H1 (cell line): ENCODE data around the gene STT3B. TPM values are rescaled to one million over a fixed set of nuclear protein-coding genes. Genes with fewer than 3 reads are reported as not detected.

Source experiments
- CTCF ChIA-PET: fragments of 300-600 bp; sonication (Branson Sonifier 250); formaldehyde crosslinking; loops from one replicate; lab custom pipeline; 2021; ENCODE audit not compliant: partially characterized antibody; lab: Charles Lee
- POLR2A ChIA-PET: fragments of 300-600 bp; sonication (Branson Sonifier 250); formaldehyde crosslinking; loops from one replicate; lab custom pipeline; 2021; ENCODE audit warnings: inconsistent platforms; ENCODE audit not compliant: partially characterized antibody; lab: Charles Lee
- DNase-seq, 2 experiments: peaks; one replicate each; pipeline versions ENCODE4 v3.0.0 to v3.0.0-alpha.2; 2010 to 2022; ENCODE audit warnings: low spot score in 2 of 2, low read depth in 1 of 2, mixed read lengths in 1 of 2
- FAIRE-seq: peaks from 2 replicates; lab custom pipeline; 2011; peaks lifted over from hg19 to GRCh38; lab: Jason Lieb, UNC
- H2AFZ ChIP-seq: 2 replicates; pipeline ENCODE4 v1.8.1; 2012; ENCODE audit warnings: low read length, inconsistent platforms
- H2AK5ac ChIP-seq: 2 replicates; pipeline ENCODE4 v1.6.1; 2013; ENCODE audit warnings: low read depth, low read length
- H2BK120ac ChIP-seq: replicated peaks from 2 replicates; pipeline ENCODE3; 2013; ENCODE audit warnings: low read depth, low read length, inconsistent platforms
- H2BK12ac ChIP-seq: 2 replicates; pipeline ENCODE4 v1.6.1; 2013; ENCODE audit warnings: low read depth, low read length
- H2BK15ac ChIP-seq: 2 replicates; pipeline ENCODE4 v1.6.1; 2013; ENCODE audit warnings: low read length
- H2BK20ac ChIP-seq: 2 replicates; pipeline ENCODE4 v1.6.1; 2013; ENCODE audit warnings: low read length
- H2BK5ac ChIP-seq: 2 replicates; pipeline ENCODE4 v1.6.1; 2013; ENCODE audit warnings: low read depth, low read length
- H3K14ac ChIP-seq: 2 replicates; pipeline ENCODE4 v1.6.1; 2013; ENCODE audit warnings: inconsistent platforms; ENCODE audit not compliant: insufficient read length
- H3K18ac ChIP-seq: 2 replicates; pipeline ENCODE4 v1.6.1; 2013; ENCODE audit warnings: low read length; ENCODE audit errors: extremely low read depth
- H3K23ac ChIP-seq: 2 replicates; pipeline ENCODE4 v1.6.1; 2013; ENCODE audit warnings: inconsistent platforms; ENCODE audit not compliant: insufficient read length
- H3K23me2 ChIP-seq: 2 replicates; pipeline ENCODE4 v1.6.1; 2013; ENCODE audit warnings: low read depth, low read length
- H3K27ac ChIP-seq: 2 replicates; pipeline ENCODE4 v1.6.1; 2011; ENCODE audit warnings: low read depth, low read length, inconsistent platforms
- H3K27me3 ChIP-seq, 4 experiments: replicated peaks in 1 of 4; 1 replicate in 1 of 4; 2 replicates in 3 of 4; pipeline versions ENCODE4 v1.6.1 to v1.8.1; 2011 to 2013; ENCODE audit warnings: low read length in 3 of 4, mild to moderate bottlenecking in 3 of 4, inconsistent platforms in 2 of 4, mixed read lengths in 2 of 4, moderate library complexity in 1 of 4; ENCODE audit not compliant: control insufficient read depth in 3 of 4, insufficient read depth in 3 of 4; ENCODE audit errors: extremely low read depth in 1 of 4
- H3K36me3 ChIP-seq, 4 experiments: 2 replicates each; pipeline versions ENCODE4 v1.6.1 to v1.8.1; 2011 to 2013; ENCODE audit warnings: mild to moderate bottlenecking in 4 of 4, low read length in 3 of 4, moderate library complexity in 2 of 4, control low read depth in 1 of 4, inconsistent platforms in 1 of 4; ENCODE audit not compliant: insufficient read depth in 4 of 4, control insufficient read depth in 2 of 4
- H3K4ac ChIP-seq: replicated peaks from 2 replicates; pipeline ENCODE3; 2013; ENCODE audit warnings: low read length, low read depth, mixed read lengths, inconsistent platforms; ENCODE audit not compliant: insufficient read length
- H3K4me1 ChIP-seq, 4 experiments: replicated peaks in 1 of 4; 1 replicate in 1 of 4; 2 replicates in 3 of 4; pipeline versions ENCODE4 v1.6.1 to v1.8.1; 2011 to 2013; ENCODE audit warnings: low read length in 3 of 4, inconsistent platforms in 2 of 4, mixed read lengths in 1 of 4; ENCODE audit not compliant: insufficient read depth in 4 of 4, control insufficient read depth in 3 of 4
- H3K4me2 ChIP-seq, 2 experiments: 2 replicates each; pipeline versions ENCODE4 v1.6.1 to v1.8.1; 2011 to 2013; ENCODE audit warnings: low read depth in 2 of 2, low read length in 2 of 2, control low read depth in 1 of 2, inconsistent platforms in 1 of 2, mild to moderate bottlenecking in 1 of 2; ENCODE audit not compliant: insufficient read depth in 1 of 2
- H3K4me3 ChIP-seq, 4 experiments: fragments of 200-600, 300-600 bp in 1 of 4; sonication (generic), shearing (Covaris generic), sonication (Bioruptor Twin) in 1 of 4; 2 replicates each; pipeline versions ENCODE4 v1.5.1 to v1.8.1; 2011 to 2016; ENCODE audit warnings: low read length in 4 of 4, low read depth in 3 of 4, control low read depth in 2 of 4, inconsistent platforms in 2 of 4, mild to moderate bottlenecking in 2 of 4, mixed read lengths in 1 of 4, moderate library complexity in 1 of 4; ENCODE audit not compliant: insufficient read depth in 2 of 4; ENCODE audit errors: extremely low read depth in 1 of 4
- H3K56ac ChIP-seq: replicated peaks from 2 replicates; pipeline ENCODE3; 2013; ENCODE audit warnings: low read depth, mild to moderate bottlenecking, mixed read lengths, low read length, inconsistent platforms; ENCODE audit not compliant: insufficient read length
- H3K79me1 ChIP-seq: 2 replicates; pipeline ENCODE4 v1.6.1; 2013; ENCODE audit warnings: low read depth, low read length, control low read depth
- H3K79me2 ChIP-seq, 2 experiments: 2 replicates each; pipeline versions ENCODE4 v1.6.1 to v1.8.1; 2012 to 2013; ENCODE audit warnings: low read length in 2 of 2, mild to moderate bottlenecking in 2 of 2, inconsistent platforms in 1 of 2; ENCODE audit not compliant: insufficient read depth in 2 of 2, control insufficient read depth in 1 of 2
- H3K9ac ChIP-seq, 4 experiments: replicated peaks in 1 of 4; 1 replicate in 1 of 4; 2 replicates in 3 of 4; pipeline versions ENCODE4 v1.6.1 to v1.8.1; 2011 to 2013; ENCODE audit warnings: low read depth in 3 of 4, low read length in 3 of 4, control low read depth in 2 of 4, mild to moderate bottlenecking in 2 of 4, moderate library complexity in 2 of 4, inconsistent platforms in 1 of 4; ENCODE audit errors: extremely low read depth in 1 of 4
- H3K9me3 ChIP-seq, 2 experiments: 2 replicates each; pipeline versions ENCODE4 v1.6.1 to v1.8.1; 2012 to 2013; ENCODE audit warnings: mild to moderate bottlenecking in 2 of 2, moderate library complexity in 2 of 2, control low read depth in 1 of 2, inconsistent platforms in 1 of 2, low read depth in 1 of 2, low read length in 1 of 2, mixed read lengths in 1 of 2; ENCODE audit not compliant: insufficient read depth in 2 of 2
- H4K20me1 ChIP-seq, 2 experiments: replicated peaks in 1 of 2; 2 replicates each; pipeline versions ENCODE3 to v1.8.1; 2011 to 2013; ENCODE audit warnings: inconsistent platforms in 2 of 2, low read length in 2 of 2, mild to moderate bottlenecking in 1 of 2; ENCODE audit not compliant: insufficient read depth in 2 of 2, control insufficient read depth in 1 of 2
- H4K5ac ChIP-seq: 2 replicates; pipeline ENCODE4 v1.6.1; 2013; ENCODE audit warnings: low read length, low read depth, mixed read lengths, inconsistent platforms; ENCODE audit not compliant: insufficient read length
- H4K8ac ChIP-seq: 2 replicates; pipeline ENCODE4 v1.8.0; 2013; ENCODE audit warnings: mild to moderate bottlenecking, moderate library complexity, low read length, inconsistent platforms; ENCODE audit not compliant: insufficient read depth; ENCODE audit errors: extremely low read depth
- H4K91ac ChIP-seq: replicated peaks from 2 replicates; pipeline ENCODE3; 2013; ENCODE audit warnings: low read length, mixed read lengths, inconsistent platforms; ENCODE audit not compliant: insufficient read length
- SP4 ChIP-seq: IDR thresholded peaks from 2 replicates; pipeline ENCODE4 v1.6.1; 2012; ENCODE audit warnings: low read length, inconsistent platforms
- WGBS, 2 experiments: shearing (Covaris generic) in 1 of 2; methylation state at CpG; one replicate each; pipeline versions ENCODE4 v1.1.6 to v1.1.7; 2013 to 2015; ENCODE audit warnings: low lambda C conversion rate in 2 of 2, mixed read lengths in 2 of 2, inconsistent platforms in 1 of 2, low coverage in 1 of 2, missing lambda C conversion rate in 1 of 2; ENCODE audit not compliant: insufficient replicate concordance in 2 of 2, insufficient coverage in 1 of 2, insufficient read length in 1 of 2; ENCODE audit errors: extremely low coverage in 1 of 2, missing lambda C conversion rate in 1 of 2; 5-methylcytosine and 5-hydroxymethylcytosine counted together
- polyA plus RNA-seq, 7 experiments: library from polyadenylated mRNA; depleted of rRNA in 3 of 7; stranded (reverse) in 5 of 7; unstranded in 2 of 7; fragments of >200 nt in 5 of 7; fragments of 200-250 nt in 2 of 7; gene quantifications; 1 replicate in 5 of 7; 2 replicates in 1 of 7; 4 replicates in 1 of 7; pipeline versions ENCODE4 v1.2.1 to v1.2.3, GENCODE V29; 2011 to 2013; ENCODE audit warnings: missing spikeins in 2 of 7, mixed read lengths in 2 of 7
- total RNA-seq: library from RNA; stranded (reverse); fragmentation: NEBNext Ultra II Directional; extraction: Animal tissue kit (Norgen Biotek cat#: 25700); gene quantifications from 2 replicates; pipeline ENCODE4 v1.2.1, GENCODE V29; 2021
- TF ChIP-seq, protein P1 (sequence below): IDR thresholded peaks from 2 replicates; pipeline ENCODE4 v1.6.1; 2012; ENCODE audit warnings: inconsistent platforms

Gene STT3B
- total and polyA plus RNA-seq, 2 of the 8 experiments (the other 6 are each of a cell fraction or from before 2014, with no cell fraction given), result 43.5 to 134 TPM

DNA sequence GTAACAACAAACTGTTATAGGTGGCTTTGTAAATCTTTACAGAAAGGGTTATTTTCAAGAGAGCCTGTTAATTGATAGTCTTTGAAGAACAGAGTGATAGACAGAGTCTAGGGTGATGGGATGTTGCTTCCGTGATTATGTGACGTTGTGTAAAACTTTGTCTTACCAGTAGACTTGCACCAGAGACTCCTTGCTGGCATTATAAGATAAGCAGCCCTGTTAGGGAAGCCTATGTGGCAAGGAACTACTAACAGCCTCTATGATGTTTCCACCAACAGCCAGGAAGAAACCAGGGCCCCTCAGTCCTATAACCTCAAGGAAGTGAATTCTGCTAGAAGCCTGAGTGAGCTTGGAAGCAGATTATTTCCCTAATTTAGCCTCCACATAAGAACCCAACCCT is 18.9 kb downstream of the STT3B start:
- peaks cover 3 to 10% of the 10 kb centered on the region in 2 experiments for H4K20me1 ChIP-seq
- no peak for FAIRE-seq
- POLR2A ChIA-PET, result interaction anchor here (0.7 to 1.8 kb wide), 2 partner anchors 18 to 19 kb away, joined by 4 to 6 read pairs; partner anchors contain the start of gene STT3B

More for the DNA sequence above, 18.9 kb downstream of the STT3B start:
- H4K5ac ChIP-seq, result no peak overlapping the region
- no peaks in the 10 kb centered on the region for H3K23me2 ChIP-seq
- H3K18ac ChIP-seq, result no peak overlapping the region
- H2BK120ac ChIP-seq, result no peak overlapping the region
- peaks cover 6% of the 10 kb centered on the region; the same call in 1 of the 2 replicates for H3K79me1 ChIP-seq
- H4K8ac ChIP-seq, result no peak overlapping the region
- peaks cover 0 to 3% of the 10 kb centered on the region in 2 experiments; a peak in 1 of 4 replicates for H3K9me3 ChIP-seq
- H3K23ac ChIP-seq, result no peak overlapping the region
- H3K14ac ChIP-seq, result no peak overlapping the region
- no peak overlapping the region for H2AFZ ChIP-seq
- H3K36me3 ChIP-seq, result no peaks in the 10 kb centered on the region; a peak in 1 of 8 replicates
- no peak for DNase-seq
- TF ChIP-seq, protein P1, sequence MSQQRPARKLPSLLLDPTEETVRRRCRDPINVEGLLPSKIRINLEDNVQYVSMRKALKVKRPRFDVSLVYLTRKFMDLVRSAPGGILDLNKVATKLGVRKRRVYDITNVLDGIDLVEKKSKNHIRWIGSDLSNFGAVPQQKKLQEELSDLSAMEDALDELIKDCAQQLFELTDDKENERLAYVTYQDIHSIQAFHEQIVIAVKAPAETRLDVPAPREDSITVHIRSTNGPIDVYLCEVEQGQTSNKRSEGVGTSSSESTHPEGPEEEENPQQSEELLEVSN, result no peak
- no peak for TF ChIP-seq SP4
- H4K91ac ChIP-seq, result no peak overlapping the region
- 94% methylated on average over 2 of the region's 2 CpGs; no CpG with 5 or more reads in 1 of the 2 experiments for WGBS, 2 experiments
- H3K27ac ChIP-seq, result no peak overlapping the region
- H3K9ac ChIP-seq, result no peak overlapping the region
- H2BK5ac ChIP-seq, result no peak overlapping the region
- H3K27me3 ChIP-seq, result no peaks in the 10 kb centered on the region
- H3K4me1 ChIP-seq, result no peaks in the 10 kb centered on the region; a peak in 1 of 7 replicates
- no peak overlapping the region for H2AK5ac ChIP-seq
- no peak overlapping the region for H3K4ac ChIP-seq
- no peak overlapping the region for H2BK20ac ChIP-seq
- CTCF ChIA-PET, result interaction anchor here (0.9 to 3.1 kb wide), 4 partner anchors 11 to 147 kb away, joined by 3 to 13 read pairs (median 7); no protein-coding TSS in a partner anchor
- H3K4me3 ChIP-seq, result no peak overlapping the region
- H3K56ac ChIP-seq, result no peak overlapping the region
- H3K4me2 ChIP-seq, result no peak overlapping the region
- H2BK15ac ChIP-seq, result no peak overlapping the region
- peaks cover 21 to 98% of the 10 kb centered on the region in 2 experiments for H3K79me2 ChIP-seq
- no peak overlapping the region for H2BK12ac ChIP-seq
